K562 (cell line): ENCODE data around the gene RNF186. TPM values are rescaled to one million over a fixed set of nuclear protein-coding genes. Genes with fewer than 3 reads are reported as not detected.

ENCODE experiments used
- ATAC-seq: fragments of 200-7000 bp; cut with Tn5 transposase; 3 replicates; pipeline ENCODE4 v1.9.1; 2020; ENCODE audit warnings: moderate library complexity
- BruUV-seq: library from RNA; stranded (reverse); fragments of 400-500 nt; replicated peaks from 2 replicates; lab custom pipeline; 2021; lab: Mats Ljungman, UMichigan
- CTCF ChIA-PET: fragments of 300-600 bp; formaldehyde crosslinking; extraction: SDS; loops from one replicate; lab custom pipeline; 2021; ENCODE audit warnings: low intra/inter-chr PET ratio; lab: Yijun Ruan, JAX
- POLR2A ChIA-PET: fragments of 300-600, 350-650 bp; sonication (Branson Sonifier 250); formaldehyde crosslinking; extraction: SDS; loops from one replicate; lab custom pipeline; 2021; ENCODE audit warnings: antibody characterized with exemption, inconsistent platforms; lab: Yijun Ruan, JAX
- DNase-seq, 4 experiments: peaks; one replicate each; pipeline versions ENCODE4 v3.0.0 to v3.0.0-alpha.2; 2011 to 2018; ENCODE audit warnings: low spot score in 3 of 4, mixed read lengths in 3 of 4; ENCODE audit errors: extremely low read depth in 1 of 4
- FAIRE-seq: peaks from 2 replicates; lab custom pipeline; 2011; peaks lifted over from hg19 to GRCh38; lab: Jason Lieb, UNC
- H2AFZ ChIP-seq: 2 replicates; pipeline ENCODE4 v1.6.0; 2011; ENCODE audit warnings: low read depth, low read length, control low read depth, inconsistent platforms
- H3K27ac ChIP-seq: fragments of 200-600 bp; 3 replicates; pipeline ENCODE4 v1.8.0; 2011; ENCODE audit warnings: low read depth, mild to moderate bottlenecking, control low read depth, inconsistent platforms, low read length, moderate library complexity, mixed read lengths; ENCODE audit errors: extremely low read depth
- H3K27me3 ChIP-seq, 2 experiments: fragments of 300-600 bp in 1 of 2; 2 replicates in 1 of 2; 3 replicates in 1 of 2; pipeline versions ENCODE4 v1.6.0 to v1.8.0; 2011; ENCODE audit warnings: inconsistent platforms in 2 of 2, low read length in 2 of 2, mild to moderate bottlenecking in 1 of 2, mixed read lengths in 1 of 2, moderate library complexity in 1 of 2; ENCODE audit not compliant: control insufficient read depth in 2 of 2, insufficient read depth in 2 of 2
- H3K36me3 ChIP-seq: fragments of 300-600 bp; 3 replicates; pipeline ENCODE4 v1.8.0; 2011; ENCODE audit warnings: mild to moderate bottlenecking, low read length, inconsistent platforms; ENCODE audit not compliant: control insufficient read depth, insufficient read depth
- H3K4me1 ChIP-seq, 2 experiments: fragments of 200-600 bp in 1 of 2; replicated peaks in 1 of 2; 2 replicates in 1 of 2; 3 replicates in 1 of 2; pipeline versions ENCODE4 v1.5.1 to v1.8.0; 2011; ENCODE audit warnings: inconsistent platforms in 2 of 2, low read length in 2 of 2, mild to moderate bottlenecking in 1 of 2, mixed read lengths in 1 of 2, moderate library complexity in 1 of 2; ENCODE audit not compliant: control insufficient read depth in 2 of 2, insufficient read depth in 2 of 2
- H3K4me2 ChIP-seq: 2 replicates; pipeline ENCODE4 v1.6.1; 2011; ENCODE audit warnings: low read length, control low read depth, inconsistent platforms, mixed read lengths; ENCODE audit not compliant: insufficient read depth
- H3K4me3 ChIP-seq: fragments of 200-600 bp; sonication (generic), shearing (Covaris generic); 2 replicates; pipeline ENCODE4 v1.5.1; 2016; ENCODE audit warnings: control low read depth, inconsistent platforms
- H3K79me2 ChIP-seq: fragments of 200-600 bp; 3 replicates; pipeline ENCODE4 v1.8.0; 2011; ENCODE audit warnings: low read length, inconsistent platforms; ENCODE audit not compliant: control insufficient read depth, insufficient read depth
- H3K9ac ChIP-seq, 2 experiments: 2 replicates each; pipeline versions ENCODE4 v1.6.0 to v1.6.1; 2011; ENCODE audit warnings: low read depth in 2 of 2, low read length in 2 of 2, control low read depth in 1 of 2, inconsistent platforms in 1 of 2, mild to moderate bottlenecking in 1 of 2, mixed read lengths in 1 of 2; ENCODE audit not compliant: insufficient read depth in 1 of 2
- H3K9me1 ChIP-seq: one replicate; pipeline ENCODE4 v1.6.0; 2011; ENCODE audit warnings: inconsistent platforms, mild to moderate bottlenecking, low read length, moderate library complexity; ENCODE audit not compliant: control insufficient read depth, insufficient read depth
- H3K9me3 ChIP-seq: replicated peaks from 2 replicates; pipeline ENCODE4 v1.5.1; 2011; ENCODE audit warnings: low read depth, low read length, inconsistent platforms; ENCODE audit not compliant: control insufficient read depth, insufficient read depth
- H4K20me1 ChIP-seq: replicated peaks from 2 replicates; pipeline ENCODE4 v1.6.1; 2011; ENCODE audit warnings: low read length, inconsistent platforms, mixed read lengths; ENCODE audit not compliant: control insufficient read depth, insufficient read depth
- BCL6 ChIP-seq: fragments of 250-450 bp; sonication (Bioruptor Pico); IDR thresholded peaks from 2 replicates; pipeline ENCODE4 v1.4.0; 2020
- BRF1 ChIP-seq: IDR thresholded peaks from 3 replicates; pipeline ENCODE4 v1.6.1; 2011; ENCODE audit warnings: borderline replicate concordance, mild to moderate bottlenecking; ENCODE audit not compliant: insufficient read length; ENCODE audit errors: extremely low read depth
- CAMTA2 ChIP-seq: fragments of 250-450 bp; sonication (Bioruptor Pico); conservative IDR thresholded peaks from 2 replicates; pipeline ENCODE4 v1.5.1; 2022
- CEBPB ChIP-seq: fragments of 450-650 bp; IDR thresholded peaks from 2 replicates; pipeline ENCODE4 v1.6.1; 2016; ENCODE audit warnings: missing genetic modification characterization, missing compliant biosample characterization
- EP400 ChIP-seq: fragments of 450-650 bp; IDR thresholded peaks from 2 replicates; pipeline ENCODE4 v1.6.1; 2017; ENCODE audit warnings: antibody characterized with exemption, mild to moderate bottlenecking, moderate library complexity
- HDAC1 ChIP-seq, 2 experiments: fragments of 450-650 bp; IDR thresholded peaks; 2 replicates each; pipeline ENCODE4 v1.6.1; 2016 to 2017; ENCODE audit warnings: inconsistent platforms in 1 of 2, mild to moderate bottlenecking in 1 of 2, moderate library complexity in 1 of 2
- MAFG ChIP-seq: fragments of 450-650 bp; conservative IDR thresholded peaks from 2 replicates; pipeline ENCODE4 v1.6.1; 2016; ENCODE audit warnings: missing genetic modification characterization, missing compliant biosample characterization
- POLR2H ChIP-seq: IDR thresholded peaks from 2 replicates; pipeline ENCODE4 v1.6.1; 2016; ENCODE audit warnings: missing genetic modification characterization, low read depth, mild to moderate bottlenecking, control low read depth, missing compliant biosample characterization, moderate library complexity
- SIRT6 ChIP-seq: IDR thresholded peaks from one replicate; pipeline ENCODE4 v1.6.1; 2012; ENCODE audit warnings: low read depth, mild to moderate bottlenecking, control low read depth, inconsistent platforms, low read length, moderate library complexity
- SMARCC2 ChIP-seq: fragments of 450-650 bp; IDR thresholded peaks from 2 replicates; pipeline ENCODE4 v1.6.1; 2017; ENCODE audit warnings: antibody characterized with exemption, moderate library complexity, mild to moderate bottlenecking, low read depth
- TAF15 ChIP-seq: fragments of 200-400 bp; formaldehyde crosslinking; IDR thresholded peaks from 2 replicates; pipeline ENCODE4 v1.6.1; 2017; ENCODE audit warnings: mild to moderate bottlenecking, low read depth, low read length, moderate library complexity
- TCF3 ChIP-seq: sonication (generic); formaldehyde crosslinking; IDR thresholded peaks from 2 replicates; pipeline ENCODE4 v1.4.0; 2020; ENCODE audit warnings: mild to moderate bottlenecking, missing genetic modification reagents
- TCF7 ChIP-seq: sonication (generic); IDR thresholded peaks from 2 replicates; pipeline ENCODE4 v1.6.1; 2016; ENCODE audit warnings: antibody characterized with exemption, borderline replicate concordance
- ZNF354B ChIP-seq: fragments of 250-450 bp; sonication (Bioruptor Pico); IDR thresholded peaks from 2 replicates; pipeline ENCODE4 v1.4.0; 2020
- ZNF77 ChIP-seq: fragments of 250-450 bp; sonication (Bioruptor Pico); IDR thresholded peaks from 2 replicates; pipeline ENCODE4 v1.5.0; 2020
- WGBS: fragments of 100-300 bp; shearing (Covaris generic); methylation state at CpG from one replicate; pipeline ENCODE4 v1.1.6; 2016; ENCODE audit warnings: low coverage, mixed read lengths; ENCODE audit not compliant: insufficient coverage; ENCODE audit errors: missing lambda C conversion rate; 5-methylcytosine and 5-hydroxymethylcytosine counted together
- in situ Hi-C: fragments of 300-500 bp; cut with MboI; formaldehyde crosslinking; loops from 4 replicates; pipeline ENCODE4 v1.15.0; 2018; ENCODE audit warnings: inconsistent platforms, mixed read lengths
- intact Hi-C: fragments of 100-400 bp; cut with micrococcal nuclease; formaldehyde crosslinking; loops from 2 replicates; pipeline ENCODE4 v1.14.2; 2022
- polyA plus RNA-seq, 8 experiments: library from polyadenylated mRNA; depleted of rRNA in 4 of 8; stranded (reverse) in 5 of 8; unstranded in 3 of 8; fragments of >200 nt; fragmentation: Nextera tagmentation in 2 of 8; fragmentation: Illumina TruSeq in 1 of 8; extraction: Ambion mirVana in 2 of 8; extraction: Trizol in 1 of 8; gene quantifications; 2 replicates each; pipeline versions ENCODE4 v1.2.1 to v1.2.3, GENCODE V29; 2011 to 2014; ENCODE audit warnings: inconsistent platforms in 1 of 8, missing spikeins in 1 of 8
- total RNA-seq, 7 experiments: library from RNA; depleted of rRNA in 6 of 7; stranded (reverse); fragments of >200 nt in 6 of 7; fragmentation: Illumina TruSeq in 2 of 7; extraction: Trizol in 2 of 7; gene quantifications; 2 replicates each; pipeline versions ENCODE4 v1.2.1 to v1.2.3, GENCODE V29; 2011 to 2021; ENCODE audit warnings: low replicate concordance in 1 of 7
- TF ChIP-seq, protein P1 (sequence below): fragments of 450-650 bp; IDR thresholded peaks from 2 replicates; pipeline ENCODE4 v1.6.1; 2016
- TF ChIP-seq, protein P2 (sequence below): sonication (generic); formaldehyde crosslinking; IDR thresholded peaks from 2 replicates; pipeline ENCODE4 v1.8.0; 2023; ENCODE audit warnings: missing genetic modification reagents, mild to moderate bottlenecking, borderline replicate concordance
- TF ChIP-seq, protein P3 (sequence below), 2 experiments: fragments of 250-450 bp in 1 of 2; fragments of 450-650 bp in 1 of 2; sonication (Bioruptor Pico) in 1 of 2; IDR thresholded peaks; 2 replicates each; pipeline versions ENCODE4 v1.6.1 to v1.8.0; 2016 to 2021; ENCODE audit warnings: mild to moderate bottlenecking in 2 of 2, moderate library complexity in 2 of 2, missing compliant biosample characterization in 1 of 2, missing genetic modification characterization in 1 of 2

RNF186 gene
- total and polyA plus RNA-seq, 9 of the 15 experiments (the other 6 are each of a cell fraction or from before 2014, with no cell fraction given): not detected

DNA sequence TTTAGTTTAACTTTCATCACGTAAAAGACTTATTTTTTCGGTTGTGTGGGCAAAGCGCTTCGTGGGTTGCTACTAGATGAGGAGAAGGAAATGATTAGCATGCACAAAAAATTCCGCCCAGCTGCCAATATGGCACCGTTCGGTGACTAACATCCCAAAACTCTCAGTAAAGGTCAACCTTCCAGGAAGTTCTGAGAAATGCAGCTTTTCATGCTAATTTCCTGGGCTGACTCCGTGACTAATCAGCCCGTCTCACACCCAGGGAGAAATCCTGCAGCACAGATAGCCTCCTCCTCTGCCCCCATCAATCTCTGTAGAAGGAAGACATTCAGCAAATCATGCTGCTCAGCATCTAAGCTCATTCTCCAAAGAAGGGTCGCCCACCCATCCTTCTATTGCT lies 49.5 kb downstream of the RNF186 start:
- CTCF ChIA-PET: no interaction called here
- TF ChIP-seq BRF1: no peak
- TF ChIP-seq TCF3 (CRISPR knock-in tag): peak; percentile 59
- TF ChIP-seq, protein P1, sequence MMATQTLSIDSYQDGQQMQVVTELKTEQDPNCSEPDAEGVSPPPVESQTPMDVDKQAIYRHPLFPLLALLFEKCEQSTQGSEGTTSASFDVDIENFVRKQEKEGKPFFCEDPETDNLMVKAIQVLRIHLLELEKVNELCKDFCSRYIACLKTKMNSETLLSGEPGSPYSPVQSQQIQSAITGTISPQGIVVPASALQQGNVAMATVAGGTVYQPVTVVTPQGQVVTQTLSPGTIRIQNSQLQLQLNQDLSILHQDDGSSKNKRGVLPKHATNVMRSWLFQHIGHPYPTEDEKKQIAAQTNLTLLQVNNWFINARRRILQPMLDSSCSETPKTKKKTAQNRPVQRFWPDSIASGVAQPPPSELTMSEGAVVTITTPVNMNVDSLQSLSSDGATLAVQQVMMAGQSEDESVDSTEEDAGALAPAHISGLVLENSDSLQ: peak; percentile 18; the same call in 1 of the 2 replicates
- TF ChIP-seq POLR2H (tag): no peak
- no peak for TF ChIP-seq BCL6 (CRISPR knock-in tag)
- TF ChIP-seq ZNF77 (CRISPR knock-in tag): no peak
- 0 out of 4 replicates have a peak, but pooled peaks of 1 of the 2 experiments have one; percentile 27 for TF ChIP-seq HDAC1 (IDR thresholded peaks at IDR 0.05)
- no peak for TF ChIP-seq CAMTA2 (CRISPR knock-in tag)
- no peak for TF ChIP-seq SMARCC2
- TF ChIP-seq TAF15: no peak
- TF ChIP-seq, protein P2, sequence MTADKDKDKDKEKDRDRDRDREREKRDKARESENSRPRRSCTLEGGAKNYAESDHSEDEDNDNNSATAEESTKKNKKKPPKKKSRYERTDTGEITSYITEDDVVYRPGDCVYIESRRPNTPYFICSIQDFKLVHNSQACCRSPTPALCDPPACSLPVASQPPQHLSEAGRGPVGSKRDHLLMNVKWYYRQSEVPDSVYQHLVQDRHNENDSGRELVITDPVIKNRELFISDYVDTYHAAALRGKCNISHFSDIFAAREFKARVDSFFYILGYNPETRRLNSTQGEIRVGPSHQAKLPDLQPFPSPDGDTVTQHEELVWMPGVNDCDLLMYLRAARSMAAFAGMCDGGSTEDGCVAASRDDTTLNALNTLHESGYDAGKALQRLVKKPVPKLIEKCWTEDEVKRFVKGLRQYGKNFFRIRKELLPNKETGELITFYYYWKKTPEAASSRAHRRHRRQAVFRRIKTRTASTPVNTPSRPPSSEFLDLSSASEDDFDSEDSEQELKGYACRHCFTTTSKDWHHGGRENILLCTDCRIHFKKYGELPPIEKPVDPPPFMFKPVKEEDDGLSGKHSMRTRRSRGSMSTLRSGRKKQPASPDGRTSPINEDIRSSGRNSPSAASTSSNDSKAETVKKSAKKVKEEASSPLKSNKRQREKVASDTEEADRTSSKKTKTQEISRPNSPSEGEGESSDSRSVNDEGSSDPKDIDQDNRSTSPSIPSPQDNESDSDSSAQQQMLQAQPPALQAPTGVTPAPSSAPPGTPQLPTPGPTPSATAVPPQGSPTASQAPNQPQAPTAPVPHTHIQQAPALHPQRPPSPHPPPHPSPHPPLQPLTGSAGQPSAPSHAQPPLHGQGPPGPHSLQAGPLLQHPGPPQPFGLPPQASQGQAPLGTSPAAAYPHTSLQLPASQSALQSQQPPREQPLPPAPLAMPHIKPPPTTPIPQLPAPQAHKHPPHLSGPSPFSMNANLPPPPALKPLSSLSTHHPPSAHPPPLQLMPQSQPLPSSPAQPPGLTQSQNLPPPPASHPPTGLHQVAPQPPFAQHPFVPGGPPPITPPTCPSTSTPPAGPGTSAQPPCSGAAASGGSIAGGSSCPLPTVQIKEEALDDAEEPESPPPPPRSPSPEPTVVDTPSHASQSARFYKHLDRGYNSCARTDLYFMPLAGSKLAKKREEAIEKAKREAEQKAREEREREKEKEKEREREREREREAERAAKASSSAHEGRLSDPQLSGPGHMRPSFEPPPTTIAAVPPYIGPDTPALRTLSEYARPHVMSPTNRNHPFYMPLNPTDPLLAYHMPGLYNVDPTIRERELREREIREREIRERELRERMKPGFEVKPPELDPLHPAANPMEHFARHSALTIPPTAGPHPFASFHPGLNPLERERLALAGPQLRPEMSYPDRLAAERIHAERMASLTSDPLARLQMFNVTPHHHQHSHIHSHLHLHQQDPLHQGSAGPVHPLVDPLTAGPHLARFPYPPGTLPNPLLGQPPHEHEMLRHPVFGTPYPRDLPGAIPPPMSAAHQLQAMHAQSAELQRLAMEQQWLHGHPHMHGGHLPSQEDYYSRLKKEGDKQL (CRISPR knock-in tag): no peak
- TF ChIP-seq TCF7: no peak
- TF ChIP-seq EP400: no peak
- no peak for TF ChIP-seq MAFG (tag)
- no peak for TF ChIP-seq SIRT6
- no peak for TF ChIP-seq ZNF354B
- TF ChIP-seq, protein P3, sequence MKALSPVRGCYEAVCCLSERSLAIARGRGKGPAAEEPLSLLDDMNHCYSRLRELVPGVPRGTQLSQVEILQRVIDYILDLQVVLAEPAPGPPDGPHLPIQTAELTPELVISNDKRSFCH (CRISPR knock-in tag; IDR thresholded peaks at IDR 0.05): no peak
- TF ChIP-seq, protein P3 (tag; IDR thresholded peaks at IDR 0.05): peak; percentile 63
- TF ChIP-seq CEBPB (tag): no peak

More for the DNA sequence above, 49.5 kb downstream of the RNF186 start:
- POLR2A ChIA-PET: interaction anchor here (0.8 kb wide), 1 partner anchor 169 kb away, joined by 5 read pairs; a partner anchor contains a TSS
- H3K9me3 ChIP-seq: no peaks in the 10 kb centered on the region
- no peaks in the 10 kb centered on the region for H3K9me1 ChIP-seq
- H3K4me1 ChIP-seq: 0 out of 5 replicates have a peak, but pooled peaks cover 0 to 2% of the 10 kb centered on the region in 2 experiments
- H3K79me2 ChIP-seq: no peaks in the 10 kb centered on the region
- DNase-seq (peak in 2 of 4 experiments; percentile 30 to 34), FAIRE-seq (peak; percentile 35), ATAC-seq (no peak)
- H3K27me3 ChIP-seq: peaks cover 42 to 90% of the 10 kb centered on the region in 2 experiments
- no peak overlapping the region for H3K4me2 ChIP-seq
- no peak overlapping the region for H3K27ac ChIP-seq
- no peaks in the 10 kb centered on the region for H3K36me3 ChIP-seq
- no TSS peak for BruUV-seq
- H2AFZ ChIP-seq: no peak overlapping the region
- in situ Hi-C loops: no loop called here
- no peak overlapping the region for H3K9ac ChIP-seq
- intact Hi-C loops: no loop called here
- no peak overlapping the region for H3K4me3 ChIP-seq
- peaks cover 28% of the 10 kb centered on the region for H4K20me1 ChIP-seq
- 3% methylated on average over 10 of the region's 10 CpGs for WGBS
